Activated naive CD4-positive, alpha-beta T cell treated with anti-CD3 and anti-CD28 coated beads, Interleukin-2, amount 50 U/mL, for 72 hours (primary cell): ENCODE data around the gene ANGPTL4. TPM values are rescaled to one million over a fixed set of nuclear protein-coding genes. Genes with fewer than 3 reads are reported as not detected.
"Not testable (repeated sequence)": the region's sequence is repeated elsewhere in the genome, so short reads cannot be mapped to it uniquely, and the experiment has no call there.

Source experiments
- ATAC-seq, 2 donors: fragments of 150-1000 bp; cut with Tn5 transposase; 2 replicates each; pipeline ENCODE4 v1.10.0; 2021; ENCODE audit warnings: mild to moderate bottlenecking in 2 of 2, moderate library complexity in 2 of 2
- DNase-seq, 2 donors: peaks; one replicate each; pipeline ENCODE4 v3.0.0; 2021 to 2022; ENCODE audit warnings: low spot score in 2 of 2
- H3K27ac Mint-ChIP-seq, 2 donors: one replicate each; pipeline ENCODE4 v1.8.0; 2022; ENCODE audit warnings: mild to moderate bottlenecking in 2 of 2, mixed read lengths in 2 of 2
- H3K36me3 Mint-ChIP-seq, 2 donors: one replicate each; pipeline ENCODE4 v1.8.0; 2022; ENCODE audit warnings: mixed read lengths in 2 of 2
- H3K9me3 Mint-ChIP-seq, 2 donors: one replicate each; pipeline ENCODE4 v1.8.0; 2022; ENCODE audit warnings: mixed read lengths in 2 of 2
- total RNA-seq, 2 donors: library from RNA; stranded (reverse); gene quantifications; one replicate each; pipeline ENCODE4 v1.2.3, GENCODE V29; 2022

The ANGPTL4 gene
- total RNA-seq, result 1 to 10 TPM in 1 of 2 donors, not detected in 1; 9.5 TPM

GRCh38 chr19:8363803-8364771 is at the start of gene ANGPTL4:
TSS of gene ANGPTL4 (plus strand) at chr19:8364155. CDS start at chr19:8364322, 167 bp downstream.
- Mint-ChIP-seq H3K9me3 (no peaks in the 10 kb centered on the region), H3K27ac (no peak within 1 kb of the TSS), H3K36me3 (no peaks in the 10 kb centered on the region)
- ATAC-seq (peak; percentile 62 to 92), DNase-seq (peak in 1 of 2 donors; percentile 80)

- ATAC-seq, H3K27ac Mint-ChIP-seq, DNase-seq, H3K9me3 Mint-ChIP-seq, H3K36me3 Mint-ChIP-seq: not testable (repeated sequence)
Measured at GRCh38 chr19:8314981-8315640, 48.8 kb upstream of the ANGPTL4 start.

GRCh38 chr19:8316351-8317125 is 47.4 kb upstream of the ANGPTL4 start:
- Mint-ChIP-seq H3K9me3 (no peaks in the 10 kb centered on the region), H3K36me3 (peaks cover 11 to 18% of the 10 kb centered on the region in 2 donors), H3K27ac (peak overlapping the region in 1 of 2 donors; percentile 29)
- DNase-seq (no peak), ATAC-seq (no peak)

GRCh38 chr19:8318835-8319234 is 45.1 kb upstream of the ANGPTL4 start:
- H3K36me3 Mint-ChIP-seq, result peaks cover 28 to 39% of the 10 kb centered on the region in 2 donors

GRCh38 chr19:8319807-8320520 is 44.0 kb upstream of the ANGPTL4 start:
- no peak for DNase-seq
- Mint-ChIP-seq H3K27ac (peak overlapping the region; percentile 96 to 100), H3K9me3 (no peaks in the 10 kb centered on the region), H3K36me3 (peaks cover 28 to 39% of the 10 kb centered on the region in 2 donors)
- no peak for ATAC-seq

More at GRCh38 chr19:8318835-8319234, 45.1 kb upstream of the ANGPTL4 start:
- H3K27ac Mint-ChIP-seq, DNase-seq, H3K9me3 Mint-ChIP-seq, ATAC-seq: not testable (repeated sequence)

- DNase-seq (no peak), ATAC-seq (peak; percentile 3 to 23)
- peaks cover 28 to 39% of the 10 kb centered on the region in 2 donors for H3K36me3 Mint-ChIP-seq
- no peaks in the 10 kb centered on the region for H3K9me3 Mint-ChIP-seq
- peak overlapping the region; percentile 96 to 100 for H3K27ac Mint-ChIP-seq
Measured at GRCh38 chr19:8320564-8321066, 43.3 kb upstream of the ANGPTL4 start.

GRCh38 chr19:8321067-8321985 is 42.6 kb upstream of the ANGPTL4 start, which contains the start of the genes NDUFA7 and RPS28:
TSS of gene NDUFA7 (minus strand) at chr19:8321375. CDS start at chr19:8321358, 17 bp downstream.
TSS of gene RPS28 (plus strand) at chr19:8321496. CDS start at chr19:8321531, 35 bp downstream.
- DNase-seq (peak; percentile 97), ATAC-seq (peak; percentile 94 to 95)
- Mint-ChIP-seq H3K9me3 (no peaks in the 10 kb centered on the region), H3K36me3 (peaks cover 28 to 39% of the 10 kb centered on the region in 2 donors), H3K27ac (peak within 1 kb of the TSS; percentile 96 to 100)

GRCh38 chr19:8321986-8322637 is 41.8 kb upstream of the ANGPTL4 start:
- ATAC-seq (peak in 1 of 2 donors; percentile 1), DNase-seq (no peak)
- Mint-ChIP-seq H3K27ac (peak overlapping the region; percentile 96 to 100), H3K36me3 (peaks cover 28 to 39% of the 10 kb centered on the region in 2 donors), H3K9me3 (no peaks in the 10 kb centered on the region)

- DNase-seq, result no peak
- ATAC-seq, result no peak
Measured at GRCh38 chr19:8322638-8322997, 41.3 kb upstream of the ANGPTL4 start.

GRCh38 chr19:8323781-8324185 is 40.2 kb upstream of the ANGPTL4 start:
- ATAC-seq, result no peak
- Mint-ChIP-seq H3K36me3 (peaks cover 28 to 39% of the 10 kb centered on the region in 2 donors), H3K9me3 (no peaks in the 10 kb centered on the region), H3K27ac (peak overlapping the region; percentile 88 to 96)
- DNase-seq, result no peak

More at GRCh38 chr19:8322638-8322997, 41.3 kb upstream of the ANGPTL4 start:
- peaks cover 28 to 39% of the 10 kb centered on the region in 2 donors for H3K36me3 Mint-ChIP-seq
- H3K9me3 Mint-ChIP-seq, result no peaks in the 10 kb centered on the region
- H3K27ac Mint-ChIP-seq, result peak overlapping the region; percentile 96 to 100

- Mint-ChIP-seq H3K36me3 (peaks cover 28 to 39% of the 10 kb centered on the region in 2 donors), H3K9me3 (no peaks in the 10 kb centered on the region), H3K27ac (peak overlapping the region in 1 of 2 donors; percentile 88)
- DNase-seq (no peak), ATAC-seq (no peak)
Measured at GRCh38 chr19:8324186-8325050, 39.5 kb upstream of the ANGPTL4 start.

GRCh38 chr19:8325454-8325853 is 38.5 kb upstream of the ANGPTL4 start:
- DNase-seq (no peak), ATAC-seq (no peak)
- Mint-ChIP-seq H3K9me3 (no peaks in the 10 kb centered on the region), H3K27ac (peak overlapping the region in 1 of 2 donors; percentile 94), H3K36me3 (peaks cover 26 to 31% of the 10 kb centered on the region in 2 donors)

GRCh38 chr19:8329996-8330395 is 34.0 kb upstream of the ANGPTL4 start:
- peak overlapping the region in 1 of 2 donors; percentile 28 for H3K27ac Mint-ChIP-seq
- no peak for DNase-seq
- no peaks in the 10 kb centered on the region for H3K36me3 Mint-ChIP-seq
- H3K9me3 Mint-ChIP-seq, result no peaks in the 10 kb centered on the region
- ATAC-seq, result no peak
